ENCODE data around the gene DIO1. TPM values are rescaled to one million over a fixed set of nuclear protein-coding genes. Genes with fewer than 3 reads are reported as not detected.

DIO1 gene
- total RNA-seq, 2 experiments from 2014 or later, result not detected

DNA sequence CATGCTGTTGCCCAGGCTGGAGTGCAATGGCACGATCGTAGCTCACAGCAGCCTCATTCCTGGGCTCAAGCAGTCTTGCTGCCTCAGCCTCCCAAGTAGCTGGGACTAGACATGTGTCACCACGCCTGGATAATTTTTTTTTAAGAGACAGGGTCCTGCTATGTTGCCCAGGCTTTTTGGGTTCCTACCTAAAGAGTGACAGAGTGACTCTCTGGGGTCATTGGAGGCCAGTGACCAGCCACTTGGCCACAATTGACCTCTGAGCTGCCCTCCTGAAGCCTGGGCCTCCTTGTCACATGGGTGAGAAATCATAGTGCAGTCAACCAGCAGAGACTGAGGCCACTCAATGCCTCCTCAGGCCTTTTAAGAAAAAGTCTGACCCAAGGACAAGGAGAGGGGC, 5.7 kb downstream of the DIO1 start:
- no peak for DNase-seq
- Mint-ChIP-seq H3K9me3 (ENCODE audit: low read depth) (no peaks in the 10 kb centered on the region), H3K36me3 (no peaks in the 10 kb centered on the region), H3K27ac (no peak overlapping the region), H3K4me1 (peaks cover 14% of the 10 kb centered on the region), H3K27me3 (peaks cover 6% of the 10 kb centered on the region), H3K4me3 (no peak overlapping the region)
- no peak for ATAC-seq
- CTCF ChIA-PET, result interaction anchor here (0.8 to 2.2 kb wide), 5 partner anchors 9 to 181 kb away, joined by 3 to 10 read pairs (median 3); no protein-coding TSS in a partner anchor

DNA sequence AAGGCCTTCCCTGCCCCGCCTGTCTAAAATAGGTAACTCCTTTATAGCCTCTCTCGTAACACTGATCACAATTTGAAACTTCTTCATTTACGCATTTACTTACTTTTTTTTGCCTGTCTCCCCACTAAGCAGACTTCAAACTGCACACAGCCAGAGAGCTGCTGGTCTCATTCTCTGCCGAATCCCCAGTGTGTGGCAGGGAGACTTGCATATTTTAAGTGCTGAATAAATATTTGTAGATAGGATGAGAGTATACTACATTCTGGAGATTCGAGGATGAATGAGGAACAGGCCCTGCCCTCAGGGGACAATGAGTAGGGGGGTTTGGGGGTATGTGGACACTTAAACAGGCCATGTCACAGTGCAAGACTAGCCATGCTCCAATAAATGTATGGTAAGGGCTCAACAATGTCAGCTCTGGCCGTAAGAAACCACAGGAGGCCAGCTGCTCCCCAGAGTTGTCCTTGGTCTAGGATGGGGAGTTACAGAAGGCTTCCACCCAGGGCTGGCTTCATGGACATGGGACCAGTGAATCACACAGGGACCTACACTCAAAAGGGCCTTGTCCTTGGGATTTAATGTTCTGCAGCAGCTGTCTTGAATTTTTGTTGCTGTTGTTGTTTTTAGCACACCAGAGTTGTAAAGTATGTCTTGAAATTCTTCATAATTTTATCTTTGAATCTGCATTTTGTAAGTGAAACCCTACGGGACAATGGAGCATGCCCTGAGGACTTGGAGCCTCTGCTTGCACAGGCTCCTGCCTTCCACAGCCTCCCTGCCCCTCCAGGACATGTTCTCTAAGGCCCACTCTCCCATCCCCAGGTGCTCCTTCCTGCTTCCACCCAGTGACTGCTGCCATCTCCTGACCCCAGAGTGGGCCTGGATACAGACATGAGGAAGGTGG, 8.5 kb downstream of the DIO1 start:
- CTCF ChIA-PET, result no interaction called here
- no peak for DNase-seq
- H3K4me1 Mint-ChIP-seq, result peaks cover 14% of the 10 kb centered on the region
- no peak for ATAC-seq
- no peaks in the 10 kb centered on the region for H3K36me3 Mint-ChIP-seq
- H3K9me3 Mint-ChIP-seq (ENCODE audit: low read depth), result no peaks in the 10 kb centered on the region
- no peak overlapping the region for H3K27ac Mint-ChIP-seq
- H3K27me3 Mint-ChIP-seq, result no peaks in the 10 kb centered on the region
- no peak overlapping the region for H3K4me3 Mint-ChIP-seq

DNA sequence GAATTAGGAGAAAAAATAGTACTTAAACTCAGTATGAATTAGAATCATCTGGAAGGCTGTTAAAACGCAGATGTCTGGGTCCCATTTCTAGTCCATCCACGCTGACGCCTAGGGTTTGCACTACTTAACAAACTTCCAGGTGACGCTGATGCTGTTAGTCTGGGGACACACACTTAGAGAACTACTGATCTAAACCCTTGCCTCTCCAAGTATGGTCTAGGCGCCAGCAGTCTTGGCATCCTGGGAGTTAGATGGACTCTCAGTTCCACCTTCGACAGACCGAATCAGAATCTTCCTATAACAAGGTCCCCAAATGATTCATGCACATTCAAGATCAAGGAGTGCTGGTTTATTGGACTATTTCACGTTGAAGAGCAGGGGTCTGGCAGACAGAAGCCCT, 11.5 kb downstream of the DIO1 start:
- no peak overlapping the region for H3K4me3 Mint-ChIP-seq
- H3K36me3 Mint-ChIP-seq, result no peaks in the 10 kb centered on the region
- CTCF ChIA-PET, result no interaction called here
- ATAC-seq, result no peak
- H3K9me3 Mint-ChIP-seq (ENCODE audit: low read depth), result no peaks in the 10 kb centered on the region
- no peak for DNase-seq
- H3K27me3 Mint-ChIP-seq, result no peaks in the 10 kb centered on the region
- H3K4me1 Mint-ChIP-seq, result peaks cover 14% of the 10 kb centered on the region
- no peak overlapping the region for H3K27ac Mint-ChIP-seq

DNA sequence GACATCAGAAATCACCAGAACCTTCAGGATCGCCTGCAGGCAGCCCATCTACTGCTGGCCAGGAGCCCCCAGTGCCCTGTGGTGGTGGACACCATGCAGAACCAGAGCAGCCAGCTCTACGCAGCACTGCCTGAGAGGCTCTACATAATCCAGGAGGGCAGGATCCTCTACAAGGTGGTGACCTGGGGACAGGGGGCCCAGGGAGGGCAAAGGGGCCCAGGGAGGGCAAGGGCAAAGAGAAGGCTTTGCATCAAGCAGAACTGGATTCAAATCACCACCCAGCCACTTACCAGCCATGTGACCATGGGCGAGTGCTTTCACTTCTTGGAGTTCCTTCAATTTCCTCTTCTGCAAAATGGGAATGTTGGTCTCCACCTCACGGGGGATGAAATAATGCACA, 12.1 kb downstream of the DIO1 start:
- Mint-ChIP-seq H3K4me3 (no peak overlapping the region), H3K27ac (no peak overlapping the region)
- CTCF ChIA-PET, result no interaction called here

DNA sequence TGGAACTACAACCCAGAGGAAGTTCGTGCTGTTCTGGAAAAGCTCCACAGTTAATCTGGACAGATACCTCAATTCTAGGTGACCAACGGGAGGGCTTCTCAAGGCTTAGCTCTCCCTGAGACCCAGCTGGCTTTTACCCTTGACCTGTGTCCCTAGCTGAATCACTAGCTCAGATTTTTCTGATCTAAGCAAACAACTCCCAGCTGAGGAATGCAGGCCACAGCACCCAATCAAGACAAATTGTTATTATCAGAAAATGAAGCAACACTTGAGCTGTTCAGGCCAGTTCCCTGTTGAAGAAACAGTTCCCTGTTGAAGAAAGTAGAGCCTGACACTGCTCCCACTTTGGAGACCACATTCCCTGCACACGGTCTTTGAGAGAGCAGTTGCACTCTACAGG, 16.0 kb downstream of the DIO1 start:
- CTCF ChIA-PET, result interaction anchor here (1.2 to 1.4 kb wide), 2 partner anchors 14 to 31 kb away, joined by 3 to 4 read pairs; no protein-coding TSS in a partner anchor
- ATAC-seq, result no peak
- H3K4me3 Mint-ChIP-seq, result no peak overlapping the region

More for the DNA sequence above, 12.1 kb downstream of the DIO1 start:
- DNase-seq (no peak), ATAC-seq (no peak)
- Mint-ChIP-seq H3K4me1 (peaks cover 8% of the 10 kb centered on the region), H3K9me3 (ENCODE audit: low read depth) (no peaks in the 10 kb centered on the region), H3K36me3 (peaks cover 1% of the 10 kb centered on the region), H3K27me3 (no peaks in the 10 kb centered on the region)

DNA sequence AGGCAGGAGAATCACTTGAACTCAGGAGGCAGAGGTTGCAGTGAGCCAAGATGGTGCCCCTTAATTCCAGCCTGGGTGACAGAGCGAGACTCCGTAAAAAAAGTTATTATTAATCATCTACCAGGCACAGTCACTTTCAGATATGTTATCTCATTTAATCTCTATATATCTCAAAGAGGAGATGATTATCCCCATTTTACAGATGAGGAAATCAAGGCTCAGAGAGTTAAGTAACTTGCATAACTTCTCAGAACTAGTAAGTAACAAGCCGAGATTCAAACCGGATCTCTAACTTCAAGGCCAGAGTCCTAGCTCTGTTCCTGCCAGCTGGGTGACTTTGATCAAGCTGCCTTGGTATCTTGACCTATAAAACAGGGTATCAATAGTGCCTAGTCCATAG, 17.5 kb downstream of the DIO1 start:
- H3K4me3 Mint-ChIP-seq, result no peak overlapping the region
- no peaks in the 10 kb centered on the region for H3K27me3 Mint-ChIP-seq
- CTCF ChIA-PET, result no interaction called here
- H3K27ac Mint-ChIP-seq, result no peak overlapping the region
- DNase-seq (no peak), ATAC-seq (no peak)
- no peaks in the 10 kb centered on the region for H3K9me3 Mint-ChIP-seq (ENCODE audit: low read depth)
- peaks cover 9% of the 10 kb centered on the region for H3K4me1 Mint-ChIP-seq
- H3K36me3 Mint-ChIP-seq, result peaks cover 8% of the 10 kb centered on the region

More for the DNA sequence above, 16.0 kb downstream of the DIO1 start:
- Mint-ChIP-seq H3K4me1 (no peaks in the 10 kb centered on the region), H3K27ac (no peak overlapping the region), H3K9me3 (ENCODE audit: low read depth) (no peaks in the 10 kb centered on the region), H3K27me3 (no peaks in the 10 kb centered on the region), H3K36me3 (peaks cover 4% of the 10 kb centered on the region)
- no peak for DNase-seq

DNA sequence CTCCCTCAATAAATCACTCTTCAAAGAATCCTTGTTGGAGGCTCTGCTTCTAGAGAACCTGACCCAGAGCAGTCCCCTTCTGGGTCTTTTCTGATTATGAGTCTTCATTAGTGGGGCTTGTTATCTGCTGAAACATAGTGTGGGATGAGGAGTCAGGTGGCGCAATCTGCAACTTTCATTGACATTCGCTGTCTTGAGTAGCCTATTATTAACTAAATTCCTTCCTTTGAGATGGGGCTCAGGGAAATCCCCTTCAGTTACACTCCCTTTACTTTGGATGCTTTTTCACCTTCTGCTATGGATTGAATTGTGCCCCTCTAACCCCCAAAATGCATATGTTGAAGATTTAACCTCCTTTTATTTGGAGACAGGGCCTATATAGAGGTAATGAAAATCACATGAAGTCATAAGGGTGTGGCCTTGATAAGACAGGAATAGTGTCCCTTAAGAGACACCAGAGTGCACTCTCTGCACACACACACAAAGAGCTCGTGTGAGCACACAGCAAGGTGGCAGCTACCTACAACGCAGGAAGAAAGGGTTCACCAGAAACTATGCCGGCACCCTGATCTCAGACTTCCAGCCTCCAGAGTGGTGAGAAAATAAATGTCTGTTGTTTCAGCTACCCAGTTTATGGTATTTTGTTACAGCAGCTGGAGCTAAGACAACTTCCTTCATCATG, 19.5 kb downstream of the DIO1 start:
- no peak overlapping the region for H3K4me3 Mint-ChIP-seq
- H3K9me3 Mint-ChIP-seq (ENCODE audit: low read depth), result no peaks in the 10 kb centered on the region
- peaks cover 18% of the 10 kb centered on the region for H3K4me1 Mint-ChIP-seq
- CTCF ChIA-PET, result interaction anchor here (0.7 to 0.9 kb wide), 2 partner anchors 32 to 46 kb away, joined by 4 read pairs; partner anchors contain the start of genes IFT25 and LRRC42
- DNase-seq, result no peak
- ATAC-seq, result no peak
- H3K36me3 Mint-ChIP-seq, result peaks cover 17% of the 10 kb centered on the region
- H3K27me3 Mint-ChIP-seq, result no peaks in the 10 kb centered on the region
- H3K27ac Mint-ChIP-seq, result no peak overlapping the region

DNA sequence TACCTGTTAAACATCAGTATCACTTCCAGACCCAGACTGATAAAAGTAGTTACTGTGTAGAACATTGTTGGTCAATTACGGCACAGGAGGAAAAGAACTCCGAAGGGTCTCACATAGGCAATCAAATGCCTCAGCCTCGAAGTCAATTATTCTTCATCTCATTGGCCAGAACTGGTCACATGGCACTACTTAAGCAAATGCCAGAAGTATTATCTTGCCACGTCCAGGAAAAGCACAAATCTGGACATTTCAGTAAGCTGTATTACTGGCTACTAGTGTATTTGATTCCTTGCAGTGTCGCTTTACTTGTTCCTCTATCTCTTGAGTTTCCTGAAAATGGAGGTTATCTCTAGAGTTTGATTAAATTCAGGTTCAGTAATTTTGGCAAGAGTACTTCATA, 24.4 kb downstream of the DIO1 start:
- CTCF ChIA-PET, result interaction anchor here (1.0 to 2.1 kb wide), 4 partner anchors 28 to 58 kb away, joined by 3 to 7 read pairs (median 4); partner anchors contain the start of genes IFT25, LRRC42 and YIPF1
- Mint-ChIP-seq H3K36me3 (peaks cover 42% of the 10 kb centered on the region), H3K4me1 (peaks cover 42% of the 10 kb centered on the region), H3K27ac (peak overlapping the region; percentile 90), H3K9me3 (ENCODE audit: low read depth) (no peaks in the 10 kb centered on the region), H3K27me3 (no peaks in the 10 kb centered on the region), H3K4me3 (no peak overlapping the region)
- no peak for ATAC-seq
- DNase-seq, result no peak

DNA sequence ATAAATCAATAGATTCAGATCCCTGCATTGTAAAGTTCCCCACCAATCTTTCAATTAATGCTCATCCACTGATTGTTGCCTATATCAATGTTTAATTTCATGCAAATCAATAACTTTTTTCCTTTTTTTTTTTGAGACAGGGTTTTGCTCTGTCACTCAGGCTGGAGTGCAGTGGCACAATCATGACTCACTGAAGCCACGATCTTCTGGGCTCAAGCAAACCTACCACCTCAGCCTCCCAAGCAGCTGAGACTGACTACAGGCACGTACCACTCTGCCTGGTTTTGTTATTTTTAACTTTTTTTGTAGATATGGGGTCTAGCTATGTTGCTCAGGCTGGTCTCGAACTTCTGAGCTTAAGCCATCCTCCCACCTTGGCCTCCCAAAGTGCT, 25.7 kb downstream of the DIO1 start:
- no peaks in the 10 kb centered on the region for H3K9me3 Mint-ChIP-seq (ENCODE audit: low read depth)
- ATAC-seq (peak; percentile 83), DNase-seq (peak; percentile 63)
- peaks cover 43% of the 10 kb centered on the region for H3K4me1 Mint-ChIP-seq
- H3K4me3 Mint-ChIP-seq, result no peak overlapping the region
- CTCF ChIA-PET, result interaction anchor here (0.6 to 3.2 kb wide), 5 partner anchors 12 to 60 kb away, joined by 3 to 19 read pairs (median 3); partner anchors contain the start of genes IFT25 and LRRC42
- peaks cover 49% of the 10 kb centered on the region for H3K36me3 Mint-ChIP-seq
- no peaks in the 10 kb centered on the region for H3K27me3 Mint-ChIP-seq
- H3K27ac Mint-ChIP-seq, result peak overlapping the region; percentile 90

DNA sequence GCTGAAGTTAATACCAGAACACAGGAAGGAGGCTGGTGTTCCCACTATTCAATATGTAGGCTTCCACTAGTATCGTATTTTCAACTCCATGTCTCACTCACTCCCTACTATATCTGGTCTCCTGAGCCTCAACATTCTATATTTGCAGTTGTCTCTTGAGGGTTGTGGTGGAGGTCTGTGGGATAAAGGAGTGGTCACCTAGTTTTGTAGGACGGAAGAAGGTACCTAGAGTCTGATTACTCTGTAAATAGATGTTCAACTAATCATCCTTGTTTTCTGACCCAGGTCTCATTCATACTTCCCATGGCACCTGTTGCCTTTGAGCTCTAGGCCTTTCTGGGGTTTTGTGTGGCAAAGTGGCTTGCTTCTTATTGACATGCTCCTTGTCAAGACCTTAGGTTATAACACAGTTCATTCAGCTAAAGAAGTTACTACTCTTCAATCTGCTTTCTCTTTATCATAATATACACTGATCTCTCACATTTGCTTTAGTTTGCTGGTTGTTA, 33.4 kb downstream of the DIO1 start:
- Mint-ChIP-seq H3K27ac (no peak overlapping the region), H3K4me1 (peaks cover 1% of the 10 kb centered on the region)

DNA sequence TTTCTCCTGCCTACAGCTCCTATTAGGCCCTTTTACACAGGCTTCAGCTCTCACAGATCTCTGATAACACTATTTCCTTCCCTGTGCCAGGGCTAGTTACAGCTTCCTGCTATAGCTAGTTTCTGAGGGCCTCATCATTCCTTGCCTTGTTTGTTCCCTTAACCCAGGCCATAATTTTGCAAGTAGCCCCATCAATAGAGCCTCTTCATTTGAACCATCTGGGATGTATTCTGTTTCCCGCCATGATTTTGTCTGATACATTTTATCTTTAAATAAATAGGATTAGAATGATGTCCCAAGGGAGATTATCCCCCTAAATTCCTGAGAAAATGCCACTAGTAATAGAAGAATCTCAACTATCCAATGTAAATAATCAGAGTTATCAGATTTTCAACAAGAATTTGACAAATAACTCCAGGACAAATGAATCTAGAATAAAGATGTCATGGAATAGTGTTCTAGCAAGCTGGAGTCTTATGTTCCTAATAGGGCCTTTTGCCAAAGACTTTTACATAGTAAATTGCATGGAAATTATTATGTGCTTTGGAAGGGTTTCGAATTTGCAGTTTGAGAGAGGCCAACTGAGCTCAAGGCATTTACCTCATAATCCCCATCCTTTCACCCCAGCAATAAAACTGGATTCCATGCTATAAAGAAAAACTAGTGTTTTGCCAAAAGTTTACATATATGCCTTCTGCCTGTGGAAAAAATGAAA, 35.4 kb downstream of the DIO1 start:
- H3K4me3 Mint-ChIP-seq, result no peak overlapping the region
- CTCF ChIA-PET, result interaction anchor here (0.8 to 1.6 kb wide), 2 partner anchors 13 to 19 kb away, joined by 3 to 4 read pairs; no protein-coding TSS in a partner anchor
- DNase-seq (no peak), ATAC-seq (no peak)
- peaks cover 74% of the 10 kb centered on the region for H3K36me3 Mint-ChIP-seq
- H3K4me1 Mint-ChIP-seq, result no peaks in the 10 kb centered on the region
- peaks cover 7% of the 10 kb centered on the region for H3K9me3 Mint-ChIP-seq (ENCODE audit: low read depth)
- no peaks in the 10 kb centered on the region for H3K27me3 Mint-ChIP-seq
- H3K27ac Mint-ChIP-seq, result no peak overlapping the region

More for the DNA sequence above, 33.4 kb downstream of the DIO1 start:
- no peak overlapping the region for H3K4me3 Mint-ChIP-seq
- CTCF ChIA-PET, result interaction anchor here (0.6 kb wide), 1 partner anchor 1261 kb away, joined by 3 read pairs; no protein-coding TSS in a partner anchor
- ATAC-seq, result no peak
- H3K27me3 Mint-ChIP-seq, result no peaks in the 10 kb centered on the region
- H3K36me3 Mint-ChIP-seq, result peaks cover 73% of the 10 kb centered on the region
- no peak for DNase-seq
- no peaks in the 10 kb centered on the region for H3K9me3 Mint-ChIP-seq (ENCODE audit: low read depth)

DNA sequence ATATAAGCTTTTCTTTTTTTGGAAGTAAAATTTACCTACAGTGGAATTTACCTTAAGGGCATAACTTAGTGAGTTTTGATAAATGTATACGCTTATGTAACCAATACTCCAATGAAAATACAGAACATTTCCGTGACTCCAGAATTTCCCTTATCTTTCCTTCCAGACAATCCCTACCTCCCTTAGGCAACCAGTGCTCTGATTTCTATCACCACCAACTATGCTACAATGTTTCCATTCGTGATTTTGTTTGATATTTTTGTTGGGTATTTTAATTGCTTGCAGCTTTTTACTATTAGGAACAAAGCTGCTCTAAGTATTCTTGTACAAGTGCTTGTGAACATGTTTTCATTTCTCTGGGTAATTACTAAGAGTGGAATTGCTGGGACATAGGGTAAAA, 36.9 kb downstream of the DIO1 start:
- no peaks in the 10 kb centered on the region for H3K4me1 Mint-ChIP-seq
- peaks cover 81% of the 10 kb centered on the region for H3K36me3 Mint-ChIP-seq
- DNase-seq, result no peak
- no peak overlapping the region for H3K4me3 Mint-ChIP-seq
- H3K27ac Mint-ChIP-seq, result no peak overlapping the region
- CTCF ChIA-PET, result interaction anchor here (0.6 to 1.6 kb wide), 6 partner anchors 9 to 52 kb away, joined by 3 to 4 read pairs (median 3); no protein-coding TSS in a partner anchor
- H3K27me3 Mint-ChIP-seq, result no peaks in the 10 kb centered on the region
- no peak for ATAC-seq
- peaks cover 10% of the 10 kb centered on the region for H3K9me3 Mint-ChIP-seq (ENCODE audit: low read depth)

DNA sequence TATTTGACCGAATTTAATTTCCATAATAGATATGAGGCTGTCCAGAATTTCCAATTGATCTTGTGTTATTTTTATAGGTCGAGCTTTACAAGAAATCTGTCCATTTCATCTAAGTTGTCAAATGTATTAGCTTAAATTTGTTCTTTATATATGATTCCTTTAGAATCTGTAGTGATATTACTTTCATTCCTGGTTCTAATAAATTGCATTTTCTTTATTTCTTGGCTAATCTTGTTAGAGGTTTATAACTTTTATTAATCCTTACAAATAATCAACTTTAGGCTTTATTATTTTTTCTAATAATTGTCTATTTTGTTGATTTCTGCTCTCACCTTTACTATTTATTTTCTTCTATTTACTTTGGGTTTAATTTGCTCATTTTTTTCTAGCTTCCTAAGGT, 37.5 kb downstream of the DIO1 start:
- Mint-ChIP-seq H3K27me3 (no peaks in the 10 kb centered on the region), H3K4me1 (no peaks in the 10 kb centered on the region), H3K4me3 (no peak overlapping the region), H3K36me3 (peaks cover 82% of the 10 kb centered on the region), H3K9me3 (ENCODE audit: low read depth) (peaks cover 10% of the 10 kb centered on the region), H3K27ac (no peak overlapping the region)
- ATAC-seq, result no peak
- CTCF ChIA-PET, result interaction anchor here (0.6 to 1.5 kb wide), 6 partner anchors 10 to 53 kb away, joined by 3 to 4 read pairs (median 3); no protein-coding TSS in a partner anchor
- DNase-seq, result no peak
